ENCODE data around the gene ACOT13.
"Not testable (repeated sequence)": the region's sequence is repeated elsewhere in the genome, so short reads cannot be mapped to it uniquely, and the experiment has no call there.

The ACOT13 gene

GRCh38 chr6:24666641-24667377 is at the start of gene ACOT13, which contains the start of gene TDP2:
Gene ACOT13, plus strand, starts transcription at chr6:24667077. Its CDS starts 187 bp downstream, at chr6:24667264.
Gene TDP2, minus strand, starts transcription at chr6:24666899. Its CDS starts 37 bp downstream, at chr6:24666862.
- Mint-ChIP-seq H3K4me1 (ENCODE audit: low read depth) (peaks cover 60% of the 10 kb centered on the region), H3K4me3 (peak within 1 kb of the TSS; percentile 94), H3K27ac (peak within 1 kb of the TSS; percentile 88), H3K9me3 (no peaks in the 10 kb centered on the region), H3K27me3 (no peaks in the 10 kb centered on the region), H3K36me3 (ENCODE audit: low read depth) (peaks cover 52% of the 10 kb centered on the region)
- intact Hi-C loops (cut with micrococcal nuclease), result loop anchor here (2.0 kb wide), 1 partner anchor 54 kb away; no protein-coding TSS in a partner anchor

- H3K36me3 Mint-ChIP-seq (ENCODE audit: low read depth), result no peaks in the 10 kb centered on the region
- H3K9me3 Mint-ChIP-seq, result no peaks in the 10 kb centered on the region
- intact Hi-C loops (cut with micrococcal nuclease), result no loop called here
- H3K4me3 Mint-ChIP-seq, result no peak overlapping the region
- no peaks in the 10 kb centered on the region for H3K4me1 Mint-ChIP-seq (ENCODE audit: low read depth)
- H3K27me3 Mint-ChIP-seq, result no peaks in the 10 kb centered on the region
- no peak overlapping the region for H3K27ac Mint-ChIP-seq
These were observed 47.2 kb upstream of the ACOT13 start for GRCh38 chr6:24619661-24620060.

GRCh38 chr6:24620637-24621036 is 46.2 kb upstream of the ACOT13 start:
- intact Hi-C loops (cut with micrococcal nuclease), result no loop called here
- no peak overlapping the region for H3K27ac Mint-ChIP-seq
- no peaks in the 10 kb centered on the region for H3K4me1 Mint-ChIP-seq (ENCODE audit: low read depth)
- no peaks in the 10 kb centered on the region for H3K36me3 Mint-ChIP-seq (ENCODE audit: low read depth)
- no peak overlapping the region for H3K4me3 Mint-ChIP-seq
- H3K27me3 Mint-ChIP-seq, result no peaks in the 10 kb centered on the region
- no peaks in the 10 kb centered on the region for H3K9me3 Mint-ChIP-seq

GRCh38 chr6:24621626-24622289 is 45.1 kb upstream of the ACOT13 start:
- Mint-ChIP-seq H3K4me1 (ENCODE audit: low read depth) (no peaks in the 10 kb centered on the region), H3K4me3 (no peak overlapping the region), H3K27ac (no peak overlapping the region), H3K36me3 (ENCODE audit: low read depth) (no peaks in the 10 kb centered on the region), H3K9me3 (no peaks in the 10 kb centered on the region), H3K27me3 (no peaks in the 10 kb centered on the region)
- intact Hi-C loops (cut with micrococcal nuclease), result no loop called here

GRCh38 chr6:24630856-24631505 is 35.9 kb upstream of the ACOT13 start:
- Mint-ChIP-seq H3K36me3 (ENCODE audit: low read depth) (no peaks in the 10 kb centered on the region), H3K4me1 (ENCODE audit: low read depth) (no peaks in the 10 kb centered on the region), H3K4me3 (no peak overlapping the region), H3K9me3 (no peaks in the 10 kb centered on the region), H3K27ac (no peak overlapping the region), H3K27me3 (peaks cover 5% of the 10 kb centered on the region)
- intact Hi-C loops (cut with micrococcal nuclease), result no loop called here

GRCh38 chr6:24631671-24632070 is 35.2 kb upstream of the ACOT13 start:
- H3K36me3 Mint-ChIP-seq (ENCODE audit: low read depth), result no peaks in the 10 kb centered on the region
- peaks cover 7% of the 10 kb centered on the region for H3K27me3 Mint-ChIP-seq
- no peaks in the 10 kb centered on the region for H3K9me3 Mint-ChIP-seq
- no peak overlapping the region for H3K27ac Mint-ChIP-seq
- H3K4me3 Mint-ChIP-seq, result no peak overlapping the region
- H3K4me1 Mint-ChIP-seq (ENCODE audit: low read depth), result no peaks in the 10 kb centered on the region
- intact Hi-C loops (cut with micrococcal nuclease), result no loop called here

GRCh38 chr6:24632573-24632972 is 34.3 kb upstream of the ACOT13 start:
- Mint-ChIP-seq H3K27me3 (peaks cover 7% of the 10 kb centered on the region), H3K9me3 (no peaks in the 10 kb centered on the region), H3K4me3 (no peak overlapping the region), H3K36me3 (ENCODE audit: low read depth) (no peaks in the 10 kb centered on the region), H3K27ac (no peak overlapping the region), H3K4me1 (ENCODE audit: low read depth) (no peaks in the 10 kb centered on the region)
- intact Hi-C loops (cut with micrococcal nuclease), result no loop called here

GRCh38 chr6:24636681-24637080 is 30.2 kb upstream of the ACOT13 start:
- Mint-ChIP-seq H3K4me1 (ENCODE audit: low read depth) (no peaks in the 10 kb centered on the region), H3K36me3 (ENCODE audit: low read depth) (no peaks in the 10 kb centered on the region), H3K27ac (no peak overlapping the region), H3K9me3 (no peaks in the 10 kb centered on the region), H3K27me3 (peaks cover 7% of the 10 kb centered on the region), H3K4me3 (no peak overlapping the region)
- intact Hi-C loops (cut with micrococcal nuclease), result no loop called here

- H3K27ac Mint-ChIP-seq, result no peak overlapping the region
- no peaks in the 10 kb centered on the region for H3K9me3 Mint-ChIP-seq
- H3K4me3 Mint-ChIP-seq, result no peak overlapping the region
- H3K27me3 Mint-ChIP-seq, result peaks cover 21% of the 10 kb centered on the region
- H3K4me1 Mint-ChIP-seq (ENCODE audit: low read depth), result no peaks in the 10 kb centered on the region
- no peaks in the 10 kb centered on the region for H3K36me3 Mint-ChIP-seq (ENCODE audit: low read depth)
- intact Hi-C loops (cut with micrococcal nuclease), result no loop called here
These were observed 26.7 kb upstream of the ACOT13 start for GRCh38 chr6:24640166-24640565.

GRCh38 chr6:24640631-24641030 is 26.2 kb upstream of the ACOT13 start:
- not testable (repeated sequence) for H3K36me3 Mint-ChIP-seq (ENCODE audit: low read depth); H3K4me1 Mint-ChIP-seq (ENCODE audit: low read depth)

GRCh38 chr6:24642061-24642460 is 24.8 kb upstream of the ACOT13 start:
- H3K4me3 Mint-ChIP-seq, result no peak overlapping the region
- H3K9me3 Mint-ChIP-seq, result no peaks in the 10 kb centered on the region
- H3K27me3 Mint-ChIP-seq, result peaks cover 29% of the 10 kb centered on the region
- no peak overlapping the region for H3K27ac Mint-ChIP-seq
- intact Hi-C loops (cut with micrococcal nuclease), result no loop called here
- no peaks in the 10 kb centered on the region for H3K36me3 Mint-ChIP-seq (ENCODE audit: low read depth)
- peaks cover 12% of the 10 kb centered on the region for H3K4me1 Mint-ChIP-seq (ENCODE audit: low read depth)

More at GRCh38 chr6:24640631-24641030, 26.2 kb upstream of the ACOT13 start:
- H3K9me3 Mint-ChIP-seq; H3K27ac Mint-ChIP-seq; intact Hi-C loops (cut with micrococcal nuclease); H3K4me3 Mint-ChIP-seq: not testable (repeated sequence)
- H3K27me3 Mint-ChIP-seq, result peaks cover 26% of the 10 kb centered on the region

- Mint-ChIP-seq H3K4me3 (no peak overlapping the region), H3K4me1 (ENCODE audit: low read depth) (peaks cover 12% of the 10 kb centered on the region), H3K27me3 (peaks cover 31% of the 10 kb centered on the region), H3K36me3 (ENCODE audit: low read depth) (no peaks in the 10 kb centered on the region), H3K27ac (no peak overlapping the region), H3K9me3 (no peaks in the 10 kb centered on the region)
- intact Hi-C loops (cut with micrococcal nuclease), result no loop called here
These were observed 23.0 kb upstream of the ACOT13 start for GRCh38 chr6:24643920-24644319.

- Mint-ChIP-seq H3K27ac (no peak overlapping the region), H3K36me3 (ENCODE audit: low read depth) (no peaks in the 10 kb centered on the region), H3K4me3 (no peak overlapping the region), H3K4me1 (ENCODE audit: low read depth) (peaks cover 12% of the 10 kb centered on the region), H3K9me3 (no peaks in the 10 kb centered on the region), H3K27me3 (peaks cover 31% of the 10 kb centered on the region)
- intact Hi-C loops (cut with micrococcal nuclease), result no loop called here
These were observed 22.5 kb upstream of the ACOT13 start for GRCh38 chr6:24644377-24644776.

GRCh38 chr6:24646771-24647170 is 20.1 kb upstream of the ACOT13 start:
- no peak overlapping the region for H3K4me3 Mint-ChIP-seq
- peaks cover 11% of the 10 kb centered on the region for H3K36me3 Mint-ChIP-seq (ENCODE audit: low read depth)
- no peak overlapping the region for H3K27ac Mint-ChIP-seq
- intact Hi-C loops (cut with micrococcal nuclease), result no loop called here
- peaks cover 28% of the 10 kb centered on the region for H3K27me3 Mint-ChIP-seq
- H3K9me3 Mint-ChIP-seq, result no peaks in the 10 kb centered on the region
- H3K4me1 Mint-ChIP-seq (ENCODE audit: low read depth), result peaks cover 12% of the 10 kb centered on the region
